HepG2 (cell line): ENCODE results near the gene KRTAP10-5. TPM values are rescaled to one million over a fixed set of nuclear protein-coding genes. Genes with fewer than 3 reads are reported as not detected.

Experiments
- CC2D1A ChIP-seq: sonication (generic); formaldehyde crosslinking; IDR thresholded peaks from 2 replicates; pipeline ENCODE4 v1.8.1; 2023; ENCODE audit warnings: mild to moderate bottlenecking, missing genetic modification reagents
- ETS1 ChIP-seq: sonication (generic); formaldehyde crosslinking; IDR thresholded peaks from 2 replicates; pipeline ENCODE4 v1.4.0; 2020; ENCODE audit warnings: missing genetic modification reagents
- FOXM1 ChIP-seq: sonication (generic); formaldehyde crosslinking; IDR thresholded peaks from 2 replicates; pipeline ENCODE4 v1.5.0; 2020; ENCODE audit warnings: missing genetic modification reagents
- FOXO1 ChIP-seq: sonication (generic); formaldehyde crosslinking; IDR thresholded peaks from 2 replicates; pipeline ENCODE4 v1.4.0; 2020; ENCODE audit warnings: missing genetic modification reagents
- HIC2 ChIP-seq: sonication (generic); formaldehyde crosslinking; IDR thresholded peaks from 2 replicates; pipeline ENCODE4 v1.9.0; 2022; ENCODE audit warnings: low read depth, missing genetic modification reagents
- HNRNPK ChIP-seq: fragments of 200-400 bp; formaldehyde crosslinking; IDR thresholded peaks from 2 replicates; pipeline ENCODE4 v1.6.1; 2018; ENCODE audit warnings: low read length, low read depth, moderate library complexity, mild to moderate bottlenecking; ENCODE audit not compliant: poor library complexity, severe bottlenecking
- MTF1 ChIP-seq: sonication (generic); formaldehyde crosslinking; IDR thresholded peaks from 2 replicates; pipeline ENCODE4 v1.5.0; 2020; ENCODE audit warnings: missing genetic modification reagents
- MXD4 ChIP-seq: IDR thresholded peaks from 2 replicates; pipeline ENCODE4 v1.6.1; 2016; ENCODE audit warnings: mild to moderate bottlenecking, missing biosample characterization, missing genetic modification reagents
- PAXIP1 ChIP-seq: sonication (generic); formaldehyde crosslinking; conservative IDR thresholded peaks from 2 replicates; pipeline ENCODE4 v1.4.0; 2020; ENCODE audit warnings: mild to moderate bottlenecking, missing genetic modification reagents, moderate library complexity
- SAFB2 ChIP-seq: sonication (generic); formaldehyde crosslinking; IDR thresholded peaks from 2 replicates; pipeline ENCODE4 v1.5.1; 2020; ENCODE audit warnings: missing genetic modification reagents, low read depth, mild to moderate bottlenecking, borderline replicate concordance
- TFAP4 ChIP-seq: sonication (generic); IDR thresholded peaks from 2 replicates; pipeline ENCODE4 v1.6.1; 2016; ENCODE audit warnings: low read depth, borderline replicate concordance
- TFDP1 ChIP-seq: IDR thresholded peaks from 2 replicates; pipeline ENCODE4 v1.6.1; 2016; ENCODE audit warnings: missing compliant biosample characterization, missing genetic modification reagents, borderline replicate concordance
- THAP7 ChIP-seq: sonication (generic); formaldehyde crosslinking; IDR thresholded peaks from 2 replicates; pipeline ENCODE4 v1.8.1; 2023; ENCODE audit warnings: mild to moderate bottlenecking, missing genetic modification reagents
- ZBTB20 ChIP-seq: sonication (generic); formaldehyde crosslinking; IDR thresholded peaks from 2 replicates; pipeline ENCODE4 v1.8.1; 2023; ENCODE audit warnings: missing genetic modification reagents, low read depth, mild to moderate bottlenecking, borderline replicate concordance
- ZNF180 ChIP-seq: sonication (generic); formaldehyde crosslinking; IDR thresholded peaks from 2 replicates; pipeline ENCODE4 v1.4.0; 2020; ENCODE audit warnings: low read depth, missing genetic modification reagents, borderline replicate concordance
- ZNF597 ChIP-seq: sonication (generic); formaldehyde crosslinking; IDR thresholded peaks from 2 replicates; pipeline ENCODE4 v1.5.0; 2020; ENCODE audit warnings: missing genetic modification reagents
- ZNF772 ChIP-seq: sonication (generic); formaldehyde crosslinking; IDR thresholded peaks from 2 replicates; pipeline ENCODE4 v1.5.0; 2020; ENCODE audit warnings: mild to moderate bottlenecking, missing genetic modification reagents
- polyA plus RNA-seq, 8 experiments: library from polyadenylated mRNA; depleted of rRNA in 3 of 8; stranded (reverse) in 7 of 8; unstranded in 1 of 8; fragments of >200 nt; fragmentation: Illumina TruSeq in 4 of 8; extraction: Trizol in 4 of 8; gene quantifications; 2 replicates each; pipeline versions ENCODE4 v1.2.1 to v1.2.3, GENCODE V29; 2011 to 2016; ENCODE audit warnings: low read depth in 4 of 8, missing spikeins in 1 of 8, mixed read lengths in 1 of 8; ENCODE audit not compliant: insufficient read depth in 1 of 8
- total RNA-seq, 5 experiments: library from RNA; depleted of rRNA; stranded (reverse); fragments of >200 nt; fragmentation: Illumina TruSeq; extraction: Trizol; gene quantifications; 2 replicates each; pipeline ENCODE4 v1.2.3, GENCODE V29; 2016; ENCODE audit warnings: low read depth in 1 of 5

Gene KRTAP10-5
- total and polyA plus RNA-seq, 2 of the 13 experiments (the other 11 are each of a cell fraction or from before 2014, with no cell fraction given) = not detected

GRCh38 chr21:44593598-44594405 is 13.4 kb upstream of the KRTAP10-5 start (continued):
- peak; percentile 97 for TF ChIP-seq HIC2 (CRISPR knock-in tag)
- 0 out of 2 replicates have a peak, but pooled peaks have one; percentile 38 for TF ChIP-seq CC2D1A (CRISPR knock-in tag)
- no peak for TF ChIP-seq HNRNPK
- TF ChIP-seq FOXO1 (CRISPR knock-in tag) = peak; percentile 94
- peak; percentile 85; the same call in 1 of the 2 replicates for TF ChIP-seq TFAP4
- TF ChIP-seq PAXIP1 = peak; percentile 94
- TF ChIP-seq TFDP1 (CRISPR knock-in tag) = peak; percentile 87
- TF ChIP-seq THAP7 = no peak
- TF ChIP-seq MTF1 = no peak
- peak; percentile 72 for TF ChIP-seq MXD4
- no peak for TF ChIP-seq SAFB2 (CRISPR knock-in tag)
- TF ChIP-seq ZNF597 (CRISPR knock-in tag) = no peak
- no peak for TF ChIP-seq FOXM1 (CRISPR knock-in tag)
- peak; percentile 82 for TF ChIP-seq ZNF772 (CRISPR knock-in tag)
- 0 out of 2 replicates have a peak, but pooled peaks have one; percentile 24 for TF ChIP-seq ETS1 (CRISPR knock-in tag)
- no peak for TF ChIP-seq ZNF180 (CRISPR knock-in tag)
- peak; percentile 60; the same call in 1 of the 2 replicates for TF ChIP-seq ZBTB20 (CRISPR knock-in tag)
